GM13976 (cell line): ENCODE results near the gene TMEM135.

ENCODE experiments used
- DNase-seq: peaks from one replicate; pipeline ENCODE4 v3.0.0; 2012; ENCODE audit warnings: low spot score
- in situ Hi-C: fragments of 300-500 bp; cut with MboI; formaldehyde crosslinking; loops from one replicate; pipeline ENCODE4 v1.12.0; 2022; ENCODE audit warnings: low sequenced_read_pairs, mixed read lengths, inconsistent platforms; ENCODE audit not compliant: unreplicated experiment
- TF ChIP-seq, protein P1 (sequence below): IDR thresholded peaks from 2 replicates; pipeline ENCODE4 v1.5.1; 2012; ENCODE audit warnings: borderline replicate concordance, mild to moderate bottlenecking; ENCODE audit not compliant: insufficient read depth; ENCODE audit errors: extremely low read depth, missing control alignments, control extremely low read depth

The TMEM135 gene

DNA sequence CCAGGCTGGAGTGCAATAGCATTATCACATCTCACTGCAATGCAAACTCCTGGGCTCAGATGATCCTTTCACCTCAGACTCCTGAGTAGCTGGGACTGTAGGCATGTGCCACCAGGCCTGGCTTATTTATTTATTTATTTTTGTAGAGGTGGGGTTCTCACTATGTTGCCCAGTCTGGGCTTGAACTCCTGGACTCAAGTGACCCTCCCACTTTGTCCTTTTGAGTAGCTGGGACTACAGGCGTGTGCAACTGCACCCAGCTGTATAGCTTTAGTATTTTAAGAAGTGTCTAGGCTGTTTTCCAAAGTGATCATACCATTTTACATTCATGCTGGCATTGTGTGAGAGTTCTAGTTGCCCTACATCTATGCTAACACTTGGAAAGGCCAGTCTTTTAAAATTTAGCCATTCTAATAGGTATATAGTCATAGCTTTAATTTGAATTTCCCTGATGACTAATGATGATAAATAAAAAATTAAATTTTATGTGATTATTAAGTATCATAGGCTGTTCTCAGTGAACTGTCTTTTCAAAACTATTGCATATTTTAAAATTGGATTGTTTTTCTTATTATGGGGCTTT is 96.9 kb downstream of the TMEM135 start:
- TF ChIP-seq, protein P1, sequence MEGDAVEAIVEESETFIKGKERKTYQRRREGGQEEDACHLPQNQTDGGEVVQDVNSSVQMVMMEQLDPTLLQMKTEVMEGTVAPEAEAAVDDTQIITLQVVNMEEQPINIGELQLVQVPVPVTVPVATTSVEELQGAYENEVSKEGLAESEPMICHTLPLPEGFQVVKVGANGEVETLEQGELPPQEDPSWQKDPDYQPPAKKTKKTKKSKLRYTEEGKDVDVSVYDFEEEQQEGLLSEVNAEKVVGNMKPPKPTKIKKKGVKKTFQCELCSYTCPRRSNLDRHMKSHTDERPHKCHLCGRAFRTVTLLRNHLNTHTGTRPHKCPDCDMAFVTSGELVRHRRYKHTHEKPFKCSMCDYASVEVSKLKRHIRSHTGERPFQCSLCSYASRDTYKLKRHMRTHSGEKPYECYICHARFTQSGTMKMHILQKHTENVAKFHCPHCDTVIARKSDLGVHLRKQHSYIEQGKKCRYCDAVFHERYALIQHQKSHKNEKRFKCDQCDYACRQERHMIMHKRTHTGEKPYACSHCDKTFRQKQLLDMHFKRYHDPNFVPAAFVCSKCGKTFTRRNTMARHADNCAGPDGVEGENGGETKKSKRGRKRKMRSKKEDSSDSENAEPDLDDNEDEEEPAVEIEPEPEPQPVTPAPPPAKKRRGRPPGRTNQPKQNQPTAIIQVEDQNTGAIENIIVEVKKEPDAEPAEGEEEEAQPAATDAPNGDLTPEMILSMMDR = no peak
- DNase-seq = no peak
- in situ Hi-C loops = no loop called here

DNA sequence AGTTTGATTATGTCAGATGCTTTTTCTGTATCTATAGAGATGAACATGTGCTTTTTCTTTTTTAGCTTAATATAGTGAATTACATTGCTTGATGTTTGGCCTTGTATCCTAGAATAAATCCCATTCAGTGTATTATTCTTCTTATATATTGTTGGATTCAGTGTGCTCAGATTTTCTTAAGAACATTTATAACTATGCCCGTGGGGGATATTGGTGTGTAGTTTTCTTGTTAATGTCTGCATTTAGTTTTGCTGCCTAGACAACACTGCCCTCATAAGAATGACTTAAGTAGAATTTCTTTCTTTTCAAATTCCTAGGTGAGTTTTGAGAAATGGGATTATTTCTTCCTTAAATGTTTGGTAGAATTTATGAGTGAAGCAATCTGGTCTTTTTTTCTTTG is 98.5 kb downstream of the TMEM135 start:
- DNase-seq = no peak
- TF ChIP-seq, protein P1 = no peak
- in situ Hi-C loops = no loop called here

DNA sequence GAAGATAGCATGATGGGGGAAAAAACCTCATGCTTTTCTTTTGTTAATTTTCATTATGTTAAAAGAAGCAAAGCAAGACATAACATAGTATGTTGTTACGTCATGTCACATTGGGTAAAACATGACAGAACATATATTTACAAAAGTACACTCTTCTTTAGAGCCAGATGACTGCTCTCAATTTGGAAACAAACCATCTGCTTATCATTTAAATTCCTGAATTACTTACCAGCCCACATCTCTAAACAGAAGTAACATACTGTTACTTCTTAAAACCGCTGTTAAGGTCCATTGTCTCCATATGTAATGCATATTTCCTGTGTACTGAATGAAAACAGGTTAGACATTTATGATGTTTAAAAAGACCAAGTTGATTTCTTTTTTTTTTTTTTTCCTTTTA is 100.0 kb downstream of the TMEM135 start:
- in situ Hi-C loops = no loop called here
- TF ChIP-seq, protein P1 = no peak
- DNase-seq = no peak

DNA sequence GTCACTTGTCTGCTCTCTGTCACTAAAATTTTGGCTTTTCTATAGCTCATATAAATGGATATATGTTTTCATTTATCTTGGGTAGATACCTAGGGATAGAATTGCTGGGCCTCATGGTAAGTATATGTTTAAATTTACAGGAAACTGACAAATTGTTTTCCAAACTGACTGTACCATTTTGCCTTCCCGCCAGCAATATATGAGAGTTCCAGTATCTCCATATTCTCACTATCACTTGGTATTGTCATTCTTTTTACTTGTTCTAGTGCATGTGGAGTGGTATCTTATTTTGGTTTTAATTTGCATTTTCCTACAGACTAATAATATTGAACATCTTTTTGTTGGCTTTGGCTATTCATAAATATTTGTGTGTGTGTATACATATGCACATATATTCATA is 101.7 kb downstream of the TMEM135 start:
- in situ Hi-C loops = no loop called here
- DNase-seq = no peak
- TF ChIP-seq, protein P1 = no peak

DNA sequence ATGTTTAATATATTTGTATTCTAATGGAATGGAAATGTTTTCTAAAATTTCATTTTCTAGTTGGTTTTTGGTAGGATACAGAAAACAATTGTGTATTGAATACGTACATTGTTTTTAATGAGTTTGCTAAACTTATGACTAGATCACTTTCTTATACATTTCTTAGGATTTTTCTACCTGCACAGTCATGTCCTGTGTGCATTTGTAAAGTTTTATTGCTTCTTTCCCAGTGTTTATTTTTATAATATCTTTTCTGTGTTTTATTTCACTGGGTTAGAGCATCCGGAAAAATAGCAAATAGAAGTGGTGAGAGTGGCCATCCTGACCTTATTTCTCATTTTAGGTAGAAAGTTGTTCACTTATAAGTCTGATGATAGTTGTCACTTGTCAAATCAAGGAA is 103.6 kb downstream of the TMEM135 start:
- in situ Hi-C loops = no loop called here
- no peak for DNase-seq
- TF ChIP-seq, protein P1 = no peak

DNA sequence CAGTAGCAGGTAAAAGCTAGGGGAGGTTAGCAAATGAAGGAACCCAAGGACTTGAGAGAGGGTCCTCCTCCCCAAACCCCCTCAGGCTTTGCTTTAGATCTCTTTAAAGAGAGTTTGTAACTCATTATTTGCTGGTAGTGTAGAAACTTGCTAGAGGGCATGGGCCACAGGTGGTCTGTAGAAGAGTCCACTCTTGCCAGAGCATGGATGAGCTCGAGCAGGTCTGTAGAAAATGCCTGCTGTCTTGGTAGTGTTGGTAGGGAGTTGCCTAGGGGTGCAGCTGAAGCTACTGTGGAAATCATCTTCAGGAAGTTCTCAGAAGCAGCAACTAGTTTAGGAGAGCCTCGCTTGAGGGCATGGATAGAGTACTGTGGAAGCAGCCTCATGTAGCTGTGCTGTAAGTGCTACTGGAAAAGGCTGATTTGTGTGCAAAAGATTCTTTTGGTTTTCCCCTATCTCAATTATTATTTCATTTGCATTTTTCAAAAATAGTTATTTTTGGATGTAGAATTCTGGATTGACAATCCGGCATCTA is 104.3 kb downstream of the TMEM135 start:
- DNase-seq = no peak
- in situ Hi-C loops = no loop called here
- TF ChIP-seq, protein P1 = no peak

DNA sequence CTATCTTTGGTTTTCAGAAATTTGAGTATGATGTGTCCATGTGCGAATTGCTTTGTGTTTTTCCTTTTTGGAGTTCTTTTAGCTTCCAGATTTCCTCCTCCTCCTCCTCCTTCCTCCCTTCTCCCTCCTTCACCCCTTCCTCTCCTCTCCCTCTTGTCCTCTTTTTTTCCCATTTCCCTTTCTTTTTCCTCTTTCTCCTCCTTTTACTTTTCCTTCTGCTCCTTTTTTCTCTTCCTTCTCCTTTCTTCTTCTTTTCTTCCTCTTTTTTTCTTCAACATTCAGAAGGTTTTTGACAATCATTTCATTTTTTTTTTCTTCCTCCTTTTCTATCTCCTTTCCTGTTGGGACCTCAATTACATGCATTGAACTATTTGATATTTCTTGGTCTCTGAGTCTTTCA is 104.9 kb downstream of the TMEM135 start:
- in situ Hi-C loops = no loop called here
- TF ChIP-seq, protein P1 = no peak
- DNase-seq = no peak
